Measurements from ENCODE around the gene RHBDD3. TPM values are rescaled to one million over a fixed set of nuclear protein-coding genes. Genes with fewer than 3 reads are reported as not detected.

The RHBDD3 gene
- total RNA-seq (2014; rRNA removed; shearing (Covaris generic)) = 17.7 and 33.1 TPM in 2 replicates

DNA sequence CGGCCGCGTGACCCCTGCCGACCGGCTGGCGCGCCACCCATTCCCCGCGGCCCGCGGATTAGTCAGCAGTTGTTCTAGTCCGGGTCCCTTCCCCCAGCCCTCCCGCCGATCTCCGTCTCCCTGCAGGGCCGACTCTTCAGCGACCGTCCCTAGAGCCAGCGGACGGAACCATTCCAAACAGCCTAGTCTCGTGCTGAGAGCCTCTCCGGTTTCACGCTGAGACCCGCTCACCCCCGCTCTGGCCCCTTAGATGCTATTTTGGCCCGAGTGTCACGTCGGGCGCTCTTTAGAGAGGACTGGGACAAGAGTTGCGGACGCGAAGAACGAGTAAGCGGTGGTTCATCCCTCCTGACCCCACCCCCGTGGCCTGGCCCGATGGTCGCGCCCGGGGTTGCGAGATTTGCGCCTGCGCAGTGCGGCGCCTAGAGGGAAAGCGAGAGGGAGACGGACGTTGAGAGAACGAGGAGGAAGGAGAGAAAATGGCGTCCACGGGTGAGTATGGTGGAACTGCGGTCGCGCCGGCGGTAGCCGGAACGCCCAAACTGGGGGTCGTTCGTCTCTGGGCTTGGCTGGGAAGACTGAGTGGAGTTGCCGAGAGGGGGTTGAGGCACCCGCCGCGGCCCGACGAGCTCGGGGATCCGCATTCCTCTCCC lies at the start of gene RHBDD3, which contains the start of gene EWSR1:
Gene RHBDD3 (minus strand): TSS at position 124 of the 653 bp plus-strand sequence. CDS start 2,355 bp downstream, outside the sequence.
Gene EWSR1 (plus strand): TSS at position 411 of the 653 bp plus-strand sequence. CDS start 69 bp downstream, at position 480.
- DNase-seq (ENCODE audit: low read depth) = peak; percentile 91

DNA sequence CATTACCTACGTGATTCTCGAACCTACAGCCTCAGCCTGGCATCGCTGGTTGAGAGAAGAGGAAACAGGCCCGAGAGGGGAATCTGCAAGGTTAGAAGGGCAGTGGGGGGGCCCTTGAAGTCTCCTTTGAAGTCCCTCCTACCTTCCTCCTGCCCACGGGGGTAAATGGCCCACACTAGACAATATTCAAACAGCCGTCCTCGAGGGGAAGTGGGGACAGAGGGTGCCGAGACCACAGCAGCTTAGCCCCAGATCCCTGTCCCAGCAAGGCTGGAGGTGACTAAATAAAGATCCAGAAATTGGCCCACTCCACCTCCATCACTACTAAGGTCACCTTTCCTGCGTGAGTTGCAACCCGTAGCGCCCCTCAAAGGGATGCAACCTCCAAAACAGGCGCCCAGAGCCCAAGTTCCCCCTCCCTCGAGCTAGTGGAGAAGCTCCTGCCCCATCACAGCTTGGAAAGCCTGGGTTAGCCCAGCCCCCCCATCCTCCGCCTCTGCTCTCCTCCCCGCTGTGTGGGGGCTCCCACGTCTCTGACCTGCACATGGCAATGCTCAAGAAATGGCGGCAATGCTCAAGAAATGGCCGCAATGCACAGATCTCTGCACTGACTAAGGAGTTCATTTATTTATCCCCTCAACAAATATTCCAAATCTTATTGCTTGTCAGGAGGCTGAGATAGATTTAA lies 48.5 kb upstream of the RHBDD3 start:
- DNase-seq (ENCODE audit: low read depth) = no peak

DNA sequence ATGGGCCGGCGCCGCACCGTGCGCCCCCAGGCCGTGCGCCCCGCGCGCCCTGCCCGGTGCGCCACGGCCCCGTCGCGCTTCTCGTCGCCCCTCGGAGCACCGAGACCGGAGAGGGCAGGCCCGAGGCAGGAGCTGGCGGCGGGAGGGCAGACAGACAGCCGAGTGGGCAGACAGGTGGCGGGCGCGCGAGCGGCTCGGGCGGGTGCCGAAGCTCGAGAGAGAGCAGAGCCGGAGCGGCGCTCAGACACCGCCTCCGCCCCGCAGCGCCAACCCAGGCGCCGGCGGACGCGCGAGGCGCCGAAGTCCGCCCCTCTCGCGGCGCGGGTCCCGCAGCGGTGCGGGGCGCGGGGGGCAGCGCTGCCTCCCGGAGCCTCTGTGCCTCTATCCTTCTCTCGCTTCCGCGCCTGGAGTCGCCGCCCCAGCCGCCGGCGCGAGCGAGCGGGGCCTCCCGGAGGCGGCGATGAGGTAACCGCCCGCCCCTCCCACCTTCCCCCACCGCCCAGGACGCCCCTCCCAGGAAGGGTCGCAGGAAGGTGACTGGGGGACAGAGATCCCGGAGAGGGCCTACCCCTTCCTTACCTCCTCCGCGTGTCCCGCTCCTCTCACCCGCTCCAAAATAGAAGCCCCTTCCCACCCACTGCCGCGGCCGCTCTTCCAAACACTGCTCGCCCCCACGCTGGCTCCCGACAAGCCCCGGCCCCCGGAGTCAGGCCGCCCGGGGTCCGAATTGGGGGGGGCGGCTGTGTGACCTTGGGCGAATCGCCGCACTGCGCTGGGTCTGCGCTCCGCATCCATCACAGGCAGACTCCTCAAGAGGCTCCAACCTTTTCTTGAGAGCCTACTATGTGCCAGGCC lies 47.7 kb upstream of the RHBDD3 start, which contains the start of gene RASL10A:
Gene RASL10A (minus strand): TSS at position 412 of the 855 bp plus-strand sequence. CDS start 451 bp downstream, outside the sequence.
- DNase-seq (ENCODE audit: low read depth) = no peak

DNA sequence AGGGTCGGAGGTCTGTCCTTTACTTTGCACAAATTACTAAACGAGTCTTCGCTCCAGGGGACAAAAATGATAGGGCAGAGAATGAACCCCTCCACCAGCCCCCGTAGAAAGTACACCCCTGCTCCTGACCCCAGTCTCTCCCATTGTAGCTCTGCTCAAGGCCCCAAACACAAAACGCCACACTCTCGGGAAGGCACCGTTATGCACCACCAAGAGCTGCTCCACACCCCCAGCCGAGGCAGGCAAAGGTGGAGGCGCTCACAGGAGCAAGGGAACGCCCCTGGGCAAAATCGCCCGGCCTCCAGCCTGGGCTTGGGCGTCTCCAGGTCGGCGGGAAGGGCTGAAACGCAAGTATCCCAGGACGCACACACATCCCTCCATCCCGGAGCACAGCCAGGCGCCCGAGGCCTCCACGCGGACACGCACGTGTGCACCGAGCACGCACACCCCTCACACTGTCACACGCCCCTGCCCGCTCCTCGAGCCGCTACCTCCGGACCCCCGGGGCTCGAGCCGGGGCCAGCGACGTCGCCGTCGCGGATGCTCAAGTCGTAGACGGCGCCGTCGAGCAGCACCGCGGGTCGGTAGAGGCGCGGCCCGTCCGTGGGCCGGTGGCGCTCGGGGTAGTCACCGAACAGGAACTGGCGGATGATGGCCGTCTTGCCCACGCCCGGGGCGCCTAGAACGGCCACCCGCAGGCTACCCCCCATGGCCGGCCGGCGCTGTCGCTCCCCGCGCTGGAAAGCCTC lies 46.9 kb upstream of the RHBDD3 start:
- peak; percentile 48 for DNase-seq (ENCODE audit: low read depth)

DNA sequence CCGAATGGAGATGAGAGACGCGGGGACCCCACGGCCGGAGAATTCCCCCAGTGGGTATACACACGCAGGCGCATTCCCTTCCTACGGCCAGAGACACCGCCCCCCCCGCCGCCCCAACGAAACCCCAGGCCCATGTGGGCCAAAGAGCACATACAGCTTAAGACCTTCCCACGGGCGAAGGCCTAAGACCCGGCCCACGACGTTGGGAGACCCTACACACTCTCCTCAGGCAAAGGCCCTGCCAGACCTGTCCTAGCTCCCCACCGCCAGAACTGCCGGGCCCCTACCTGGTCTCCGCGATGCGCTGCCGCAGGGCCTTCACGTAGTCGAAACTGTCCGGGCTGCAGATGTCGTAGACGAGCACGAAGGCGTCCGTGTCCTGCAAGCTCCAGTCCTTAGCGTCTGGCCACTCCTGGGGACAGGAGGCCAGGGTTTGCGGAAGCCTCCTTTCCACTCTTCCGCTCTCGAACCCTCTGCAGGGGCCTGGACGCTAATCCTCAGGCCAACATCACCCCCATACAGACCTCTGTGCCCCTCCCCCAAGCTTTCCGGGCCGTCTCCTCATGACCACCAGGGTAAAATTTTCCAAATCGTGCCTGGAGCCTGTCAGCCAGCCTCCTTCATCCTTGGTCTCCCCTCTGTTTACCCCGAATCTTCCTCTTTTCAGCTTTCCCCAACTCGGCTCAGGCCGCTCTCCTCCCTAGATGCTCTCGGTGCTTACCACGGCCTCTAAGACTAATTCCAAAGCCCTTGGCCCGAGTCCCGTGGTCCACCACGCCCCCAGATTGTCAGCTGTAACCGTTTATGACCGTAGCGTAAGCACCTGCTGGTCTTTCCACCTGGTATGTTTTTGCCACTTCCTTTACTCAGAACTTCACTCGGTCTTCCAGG lies 46.0 kb upstream of the RHBDD3 start:
- no peak for DNase-seq (ENCODE audit: low read depth)

DNA sequence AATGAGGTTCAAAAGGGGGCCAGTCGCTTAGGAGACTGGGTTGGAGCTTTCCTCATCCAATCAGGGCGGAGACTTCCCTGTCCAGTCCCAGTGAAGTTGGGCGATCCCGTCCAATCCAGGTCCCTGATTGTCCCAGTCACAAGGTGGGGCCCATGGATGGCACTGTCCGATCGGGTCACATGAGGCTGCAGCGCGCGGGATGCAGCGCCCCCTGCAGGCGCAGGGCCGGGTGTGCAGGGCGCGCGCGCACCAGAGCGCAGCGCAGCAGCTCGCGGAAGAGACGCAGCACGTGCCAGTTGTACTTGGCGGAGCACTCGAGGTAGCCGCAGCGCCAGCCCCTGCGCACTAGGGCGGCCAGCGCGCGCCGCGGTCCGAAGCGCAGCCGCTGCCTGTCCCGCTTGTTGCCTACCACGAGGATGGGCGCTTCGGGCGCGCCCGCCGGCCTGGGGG lies 45.4 kb upstream of the RHBDD3 start:
- no peak for DNase-seq (ENCODE audit: low read depth)

DNA sequence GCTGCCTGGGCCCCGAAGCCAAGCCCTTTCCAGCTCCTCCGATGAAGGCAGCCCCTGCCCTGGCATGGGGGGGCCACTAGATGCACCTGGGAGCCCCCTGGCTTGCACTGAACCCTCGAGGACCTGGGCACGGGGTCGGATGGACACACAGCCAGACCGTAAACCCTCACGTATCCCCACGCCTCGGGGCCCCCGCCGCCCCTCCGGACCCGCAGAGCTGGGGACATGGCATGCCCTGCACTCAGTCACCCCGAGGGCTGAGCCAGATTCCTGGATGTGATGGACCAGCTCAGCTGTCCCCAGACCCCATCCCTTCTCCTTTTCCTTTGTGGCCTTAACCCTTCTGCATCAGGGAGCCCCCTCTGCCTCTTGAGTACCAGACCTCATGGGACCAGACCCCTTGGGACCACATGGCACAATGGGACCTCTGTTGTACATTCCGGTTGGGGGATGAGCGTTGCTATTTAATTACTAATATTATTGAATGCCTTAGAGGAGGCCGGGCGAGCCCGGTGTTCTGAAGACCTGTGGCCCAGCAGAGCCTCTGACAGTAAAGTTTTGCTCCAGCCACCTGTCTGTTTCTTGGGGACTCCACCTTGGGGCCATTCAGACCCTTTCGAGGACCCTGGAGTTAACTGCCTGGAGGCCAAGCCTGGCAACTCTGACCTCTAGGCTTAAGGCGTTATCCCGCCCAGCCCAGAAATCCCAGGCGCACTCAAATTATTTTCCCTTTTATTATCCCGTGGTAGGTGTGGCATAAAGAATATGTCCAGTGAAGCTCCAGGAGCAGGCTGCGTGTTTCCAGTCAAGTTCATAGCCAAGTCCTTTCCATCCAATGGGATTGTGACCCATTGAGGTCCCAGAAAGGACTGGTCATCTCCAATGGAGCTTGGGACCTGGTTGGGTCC lies 44.7 kb upstream of the RHBDD3 start:
- no peak for DNase-seq (ENCODE audit: low read depth)

DNA sequence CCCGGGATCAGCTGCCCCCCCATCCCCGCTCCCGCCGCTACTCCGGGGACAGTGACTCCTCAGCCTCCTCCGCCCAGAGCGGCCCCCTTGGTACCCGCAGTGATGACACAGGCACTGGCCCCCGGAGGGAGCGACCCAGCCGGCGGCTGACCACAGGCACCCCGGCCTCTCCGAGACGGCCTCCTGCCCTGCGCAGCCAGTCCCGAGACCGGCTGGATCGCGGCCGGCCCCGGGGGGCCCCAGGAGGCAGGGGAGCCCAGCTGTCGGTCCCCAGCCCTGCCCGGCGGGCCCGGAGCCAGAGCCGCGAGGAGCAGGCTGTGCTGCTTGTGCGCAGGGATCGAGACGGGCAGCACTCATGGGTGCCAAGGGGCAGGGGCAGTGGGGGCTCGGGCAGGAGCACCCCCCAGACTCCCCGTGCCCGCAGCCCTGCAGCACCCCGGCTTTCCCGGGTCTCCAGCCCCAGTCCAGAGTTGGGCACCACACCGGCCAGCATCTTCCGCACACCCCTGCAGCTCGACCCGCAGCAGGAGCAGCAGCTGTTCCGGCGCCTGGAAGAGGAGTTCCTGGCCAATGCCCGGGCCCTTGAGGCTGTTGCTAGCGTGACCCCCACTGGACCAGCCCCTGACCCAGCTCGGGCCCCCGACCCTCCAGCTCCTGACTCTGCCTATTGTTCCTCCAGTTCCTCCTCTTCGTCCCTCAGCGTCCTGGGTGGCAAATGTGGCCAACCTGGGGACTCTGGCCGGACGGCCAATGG lies 43.9 kb upstream of the RHBDD3 start:
- peak; percentile 42 for DNase-seq (ENCODE audit: low read depth)

DNA sequence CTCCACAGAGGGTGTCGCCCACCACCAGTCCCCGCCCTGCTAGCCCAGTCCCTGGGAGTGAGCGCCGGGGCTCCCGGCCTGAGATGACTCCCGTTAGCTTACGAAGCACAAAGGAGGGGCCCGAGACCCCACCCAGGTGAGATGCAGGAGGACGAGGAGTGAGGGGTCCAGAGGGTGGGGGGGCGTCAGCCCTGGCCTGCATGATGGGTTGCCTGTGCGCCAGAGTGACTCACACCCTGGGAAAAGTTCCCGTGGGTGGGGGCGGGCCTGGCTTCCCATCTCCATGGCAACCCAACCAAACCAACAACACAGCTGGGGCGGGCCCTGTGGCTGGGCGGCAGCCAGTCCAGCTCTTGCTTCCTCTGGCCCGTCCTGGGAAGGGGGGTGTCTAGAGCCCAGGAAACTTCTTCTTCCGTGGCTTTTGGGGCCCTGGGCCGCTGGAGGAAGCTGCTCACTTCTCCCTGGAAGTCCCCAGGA lies 43.1 kb upstream of the RHBDD3 start:
- DNase-seq (ENCODE audit: low read depth) = peak; percentile 95

DNA sequence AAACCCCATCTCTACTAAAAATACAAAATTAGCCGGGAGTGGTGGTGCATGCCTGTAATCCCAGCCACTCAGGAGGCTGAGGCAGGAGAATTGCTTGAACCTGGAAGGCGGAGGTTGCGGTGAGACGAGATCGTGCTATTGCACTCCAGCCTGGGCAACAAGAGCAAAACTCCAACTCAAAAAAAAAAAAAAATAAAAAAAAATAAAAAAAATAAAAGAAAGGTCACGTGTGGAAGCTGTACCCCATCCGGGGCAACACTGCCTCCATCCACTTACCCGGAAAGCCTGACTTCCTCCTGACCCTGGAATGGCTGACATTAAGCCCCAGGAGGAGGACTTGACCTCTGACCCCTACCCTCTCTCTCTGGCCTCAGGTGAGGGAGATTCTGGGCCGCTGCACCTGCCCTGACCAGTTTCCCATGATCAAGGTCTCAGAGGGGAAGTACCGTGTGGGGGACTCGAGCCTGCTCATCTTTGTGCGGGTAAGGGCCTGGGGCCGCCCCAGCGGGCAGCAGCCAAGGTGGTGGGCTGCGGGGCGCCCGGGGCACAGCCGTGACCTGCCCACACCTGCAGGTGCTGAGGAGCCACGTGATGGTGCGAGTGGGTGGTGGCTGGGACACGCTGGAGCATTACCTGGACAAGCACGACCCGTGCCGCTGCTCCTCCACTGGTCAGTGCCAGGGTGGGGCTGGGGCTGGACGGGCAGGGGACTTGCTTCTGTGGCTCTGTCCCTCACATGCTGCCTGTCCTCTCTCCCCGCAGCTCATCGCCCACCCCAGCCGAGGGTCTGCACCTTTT lies 42.5 kb upstream of the RHBDD3 start:
- DNase-seq (ENCODE audit: low read depth) = no peak

DNA sequence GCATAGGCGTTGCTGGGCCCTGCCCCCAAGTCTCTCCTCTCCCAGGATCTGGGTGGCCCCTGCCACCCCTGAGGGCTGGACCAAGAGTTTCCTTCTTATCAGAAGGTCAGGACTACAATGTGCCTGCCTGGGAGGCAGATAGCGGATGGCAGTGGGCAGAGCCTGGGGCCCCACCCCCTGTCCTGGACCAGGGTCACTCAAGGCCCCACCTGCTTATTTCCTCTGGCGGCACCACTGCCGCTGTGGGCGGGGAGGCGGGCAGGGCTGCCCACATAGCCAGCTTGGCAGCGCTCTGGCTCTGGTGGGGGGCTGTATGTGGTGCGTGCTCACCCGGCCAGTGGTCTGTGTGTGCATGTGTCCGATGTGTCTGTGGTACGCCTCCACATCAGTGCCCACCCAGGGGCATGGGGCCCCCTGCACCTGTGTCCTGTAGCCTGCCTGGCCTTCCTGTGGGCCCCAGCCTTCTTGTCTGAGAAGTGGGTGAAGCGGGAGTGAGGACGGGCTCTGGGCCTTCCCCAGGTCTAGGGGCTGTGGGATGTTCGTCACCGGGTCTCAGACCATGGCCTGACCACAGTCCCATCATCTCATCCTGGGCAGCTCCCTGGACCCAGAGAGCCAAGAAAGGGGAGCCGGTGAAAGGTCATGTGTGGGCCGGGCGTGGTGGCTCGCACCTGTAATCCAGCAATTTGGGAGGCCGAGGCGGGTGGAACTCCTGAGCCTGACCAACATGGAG lies 41.7 kb upstream of the RHBDD3 start:
- DNase-seq (ENCODE audit: low read depth) = peak; percentile 65

DNA sequence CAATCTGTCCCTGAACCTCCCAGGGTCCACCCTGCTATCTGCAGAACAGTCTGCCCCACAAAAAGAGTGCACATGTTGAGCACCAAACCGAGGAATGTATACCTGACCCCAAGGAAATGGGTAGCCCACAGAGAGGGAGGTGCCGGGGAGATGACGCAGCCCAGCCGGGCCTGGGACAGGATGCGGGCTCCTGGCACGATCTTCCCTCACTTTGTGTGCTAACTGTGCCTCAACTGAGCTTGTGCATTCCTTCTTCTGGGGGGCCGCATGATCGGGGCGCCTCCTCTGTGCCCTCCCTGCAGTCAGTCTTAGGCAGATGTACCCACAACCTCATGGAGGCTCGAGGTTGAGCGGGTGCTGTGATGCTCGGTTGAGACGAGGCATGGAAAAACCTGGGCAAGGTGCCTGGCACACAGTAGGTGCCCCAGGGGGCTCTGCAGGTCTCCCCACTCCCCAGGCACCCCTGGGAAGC lies 41.0 kb upstream of the RHBDD3 start:
- peak; percentile 90 for DNase-seq (ENCODE audit: low read depth)

DNA sequence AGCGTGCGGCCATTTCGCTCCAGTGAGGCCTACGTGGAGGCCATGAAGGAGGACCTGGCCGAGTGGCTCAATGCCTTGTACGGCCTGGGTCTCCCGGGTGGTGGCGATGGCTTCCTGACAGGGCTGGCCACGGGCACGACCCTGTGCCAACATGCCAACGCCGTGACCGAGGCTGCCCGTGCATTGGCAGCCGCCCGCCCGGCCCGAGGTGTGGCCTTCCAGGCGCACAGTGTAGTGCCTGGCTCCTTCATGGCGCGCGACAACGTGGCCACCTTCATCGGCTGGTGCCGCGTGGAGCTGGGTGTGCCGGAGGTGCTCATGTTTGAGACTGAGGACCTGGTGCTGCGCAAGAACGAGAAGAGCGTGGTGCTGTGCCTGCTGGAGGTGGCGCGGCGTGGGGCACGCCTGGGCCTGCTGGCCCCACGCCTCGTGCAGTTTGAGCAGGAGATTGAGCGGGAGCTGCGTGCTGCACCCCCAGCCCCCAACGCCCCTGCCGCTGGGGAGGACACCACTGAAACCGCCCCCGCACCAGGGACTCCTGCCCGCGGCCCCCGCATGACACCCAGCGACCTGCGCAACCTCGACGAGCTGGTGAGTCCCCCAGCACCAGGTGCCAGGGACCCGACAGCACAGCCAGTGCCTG lies 40.5 kb upstream of the RHBDD3 start:
- DNase-seq (ENCODE audit: low read depth) = no peak

DNA sequence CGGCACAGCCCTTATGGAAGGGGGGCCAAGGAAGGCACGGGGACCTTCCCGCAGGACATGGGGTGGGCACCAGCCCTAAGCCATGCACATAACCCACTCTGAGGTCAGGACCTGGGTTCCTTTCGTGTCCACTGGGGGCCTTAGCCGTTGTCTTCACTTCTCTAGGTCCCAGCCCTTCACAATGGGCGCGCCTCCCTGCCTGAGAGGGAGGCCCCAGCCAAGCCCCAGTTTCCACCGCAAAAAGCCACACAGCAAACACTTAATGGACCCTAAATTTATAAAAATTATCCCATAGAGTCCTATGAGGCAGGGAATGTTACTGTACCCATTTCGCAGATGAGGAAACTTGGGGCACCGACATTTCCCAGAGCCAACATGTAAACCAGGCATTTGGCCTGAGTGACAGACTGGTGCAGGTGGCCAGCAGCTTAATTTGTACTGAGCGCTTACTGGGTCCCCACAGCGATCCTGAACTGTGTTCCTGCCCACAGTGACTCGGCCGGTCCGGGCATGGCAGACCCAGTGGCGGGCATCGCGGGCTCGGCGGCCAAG lies 39.9 kb upstream of the RHBDD3 start:
- no peak for DNase-seq (ENCODE audit: low read depth)

DNA sequence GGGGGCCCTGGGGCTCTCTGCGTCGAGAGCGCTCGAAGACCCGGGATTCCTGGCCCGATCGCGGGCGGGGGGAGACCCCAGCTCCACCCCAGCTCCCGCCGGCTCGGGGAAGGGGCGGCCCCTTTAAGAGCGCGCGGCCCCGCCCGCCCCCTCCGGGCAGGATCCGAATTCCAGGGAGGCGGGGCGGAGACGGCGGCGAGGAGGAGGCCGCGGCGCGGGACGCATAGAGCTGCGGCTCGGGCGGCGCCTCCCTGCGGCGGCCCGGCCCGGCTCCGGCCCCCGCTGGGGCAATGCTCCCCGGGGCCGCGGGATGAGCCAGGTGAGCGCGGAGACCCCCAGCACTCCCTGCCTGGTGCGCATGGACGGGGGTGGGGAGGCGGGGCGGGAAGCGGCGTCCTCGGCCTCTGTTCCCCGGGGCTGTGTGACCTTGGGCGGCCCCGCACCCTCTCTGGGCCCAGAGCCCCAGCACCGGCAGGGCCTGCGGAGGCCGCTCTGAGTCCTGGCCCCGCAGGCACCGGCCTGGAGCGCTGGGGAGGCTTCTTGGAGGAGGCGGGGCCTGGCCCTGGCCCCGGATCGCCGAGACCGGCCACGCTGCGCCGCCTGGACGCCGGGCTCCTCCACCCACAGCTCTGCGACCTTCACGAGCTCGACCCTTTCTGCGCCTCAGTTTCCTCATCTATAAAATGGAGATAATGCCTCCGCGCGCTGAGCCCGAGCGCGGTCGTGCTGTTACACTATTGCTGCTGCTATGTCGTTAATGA lies 39.2 kb upstream of the RHBDD3 start:
- peak; percentile 76 for DNase-seq (ENCODE audit: low read depth)

All from M059J (cell line).